OCI-LY7 (cell line): ENCODE data around the gene ACTR2. TPM values are rescaled to one million over a fixed set of nuclear protein-coding genes. Genes with fewer than 3 reads are reported as not detected.

Experiments
- BruUV-seq: library from RNA; stranded (reverse); fragments of 400-500 nt; replicated peaks from 2 replicates; lab custom pipeline; 2021; lab: Mats Ljungman, UMichigan
- CTCF ChIA-PET: fragments of 300-600 bp; sonication (Branson Sonifier 250); formaldehyde crosslinking; loops from one replicate; lab custom pipeline; 2022; ENCODE audit warnings: antibody characterized with exemption; ENCODE audit not compliant: unreplicated experiment; lab: Charles Lee
- POLR2A ChIA-PET: fragments of 300-600 bp; sonication (Branson Sonifier 250); formaldehyde crosslinking; loops from one replicate; lab custom pipeline; 2022; ENCODE audit warnings: antibody characterized with exemption; lab: Charles Lee
- DNase-seq: peaks from one replicate; pipeline ENCODE4 v3.0.0-alpha.2; 2015; ENCODE audit warnings: low spot score
- H2AFZ ChIP-seq: fragments of 200-600 bp; sonication (generic), shearing (Covaris generic); 2 replicates; pipeline ENCODE4 v1.6.1; 2014; ENCODE audit warnings: mild to moderate bottlenecking, antibody characterized with exemption, low read length, moderate library complexity
- H3K27ac ChIP-seq: fragments of 200-600 bp; sonication (generic); 2 replicates; pipeline ENCODE4 v1.5.1; 2014; ENCODE audit warnings: mixed run types, low read depth, mild to moderate bottlenecking, moderate library complexity, low read length, inconsistent platforms; ENCODE audit not compliant: poor library complexity, severe bottlenecking
- H3K36me3 ChIP-seq: fragments of 200-600 bp; sonication (generic); 2 replicates; pipeline ENCODE4 v1.6.1; 2014; ENCODE audit warnings: mild to moderate bottlenecking, antibody characterized with exemption, low read length, moderate library complexity, mixed read lengths; ENCODE audit not compliant: insufficient read depth
- H3K4me1 ChIP-seq: fragments of 200-600 bp; sonication (generic); 2 replicates; pipeline ENCODE4 v1.5.1; 2014; ENCODE audit warnings: mild to moderate bottlenecking, low read length; ENCODE audit not compliant: insufficient read depth, poor library complexity, severe bottlenecking
- H3K4me2 ChIP-seq: fragments of 200-600 bp; sonication (generic); 2 replicates; pipeline ENCODE4 v1.6.1; 2014; ENCODE audit warnings: mild to moderate bottlenecking, low read length
- H3K4me3 ChIP-seq: fragments of 200-600 bp; sonication (generic); 2 replicates; pipeline ENCODE4 v1.5.1; 2014; ENCODE audit warnings: mild to moderate bottlenecking, low read depth, low read length; ENCODE audit not compliant: poor library complexity, severe bottlenecking
- H3K79me2 ChIP-seq: fragments of 200-600 bp; sonication (generic); 2 replicates; pipeline ENCODE4 v1.6.1; 2016; ENCODE audit warnings: low read depth, mild to moderate bottlenecking, low read length, moderate library complexity, mixed read lengths; ENCODE audit not compliant: insufficient read depth
- H3K9me2 ChIP-seq: fragments of 200-600 bp; sonication (generic); 2 replicates; pipeline ENCODE4 v1.6.1; 2016; ENCODE audit warnings: mild to moderate bottlenecking, low read length, mixed read lengths; ENCODE audit not compliant: insufficient read depth
- H3K9me3 ChIP-seq: fragments of 200-600 bp; sonication (generic); 2 replicates; pipeline ENCODE4 v1.6.1; 2014; ENCODE audit warnings: mild to moderate bottlenecking, mixed run types, low read length, mixed read lengths
- H4K20me1 ChIP-seq: fragments of 200-600 bp; sonication (generic); 2 replicates; pipeline ENCODE4 v1.6.1; 2014; ENCODE audit warnings: mild to moderate bottlenecking, antibody characterized with exemption, low read length, moderate library complexity, mixed read lengths; ENCODE audit not compliant: insufficient read depth
- CTCF ChIP-seq: fragments of 200-600 bp; sonication (generic); conservative IDR thresholded peaks from 2 replicates; pipeline ENCODE4 v1.5.1; 2014; ENCODE audit warnings: mild to moderate bottlenecking, antibody characterized with exemption, low read length, moderate library complexity, mixed read lengths
- EZH2phosphoT487 ChIP-seq: fragments of 200-600 bp; sonication (generic); IDR thresholded peaks from 2 replicates; pipeline ENCODE4 v1.6.1; 2018; ENCODE audit warnings: low read depth, borderline replicate concordance, mild to moderate bottlenecking, mixed run types, antibody characterized with exemption, low read length, moderate library complexity, mixed read lengths
- intact Hi-C: fragments of 100-400 bp; cut with micrococcal nuclease; formaldehyde crosslinking; loops from one replicate; pipeline ENCODE4 v1.10.0; 2022; ENCODE audit not compliant: unreplicated experiment
- total RNA-seq, 2 experiments: library from RNA; depleted of rRNA in 1 of 2; stranded (reverse); fragments of >200 nt in 1 of 2; shearing (Covaris generic) in 1 of 2; gene quantifications; 2 replicates each; pipeline ENCODE4 v1.2.3, GENCODE V29; 2014 to 2022

The ACTR2 gene
- total RNA-seq, 2 experiments from 2014 or later = 69.0 to 412 TPM

- no peak overlapping the region for H3K27ac ChIP-seq
- POLR2A ChIA-PET = interaction anchor here (0.7 to 2.1 kb wide), 3 partner anchors 11 to 114 kb away, joined by 3 to 5 read pairs (median 5); no protein-coding TSS in a partner anchor
- BruUV-seq = no TSS peak
- H3K9me3 ChIP-seq = no peaks in the 10 kb centered on the region
- H2AFZ ChIP-seq = no peak overlapping the region
- H3K4me2 ChIP-seq = no peak overlapping the region
- TF ChIP-seq CTCF (no peak), EZH2phosphoT487 (no peak)
- H3K79me2 ChIP-seq = 0 out of 2 replicates have a peak, but pooled peaks cover 5% of the 10 kb centered on the region
- intact Hi-C loops = no loop called here
- H4K20me1 ChIP-seq = no peaks in the 10 kb centered on the region
- CTCF ChIA-PET = no interaction called here
- H3K9me2 ChIP-seq = no peaks in the 10 kb centered on the region
- H3K4me3 ChIP-seq = no peak overlapping the region
- DNase-seq = no peak
- H3K4me1 ChIP-seq = peaks cover 9% of the 10 kb centered on the region
- H3K36me3 ChIP-seq = peaks cover 91% of the 10 kb centered on the region
These were observed 41.3 kb downstream of the ACTR2 start for GRCh38 chr2:65268957-65269356.

DNA sequence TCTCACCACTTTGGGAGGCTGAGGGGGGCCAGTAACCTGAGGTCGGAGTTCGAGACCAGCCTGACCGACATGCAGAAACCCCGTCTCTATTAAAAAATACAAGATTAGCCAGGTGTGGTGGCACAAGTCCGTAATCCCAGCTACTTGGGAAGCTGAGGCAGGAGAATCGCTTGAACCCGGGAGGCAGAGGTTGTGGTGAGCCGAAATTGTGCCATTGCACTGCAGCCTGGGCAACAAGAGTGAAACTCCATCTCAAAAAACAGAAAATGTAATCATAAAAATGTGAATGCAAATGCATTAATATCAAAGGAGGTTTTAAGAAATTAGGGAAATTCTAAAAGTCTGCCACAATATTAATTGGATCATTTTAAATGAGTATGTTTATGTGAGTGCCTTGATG lies 45.7 kb downstream of the ACTR2 start:
- CTCF ChIA-PET = no interaction called here
- H3K4me3 ChIP-seq = no peak overlapping the region
- H4K20me1 ChIP-seq = no peaks in the 10 kb centered on the region
- peaks cover 3% of the 10 kb centered on the region for H3K4me1 ChIP-seq
- POLR2A ChIA-PET = no interaction called here
- no peak for DNase-seq
- peaks cover 60% of the 10 kb centered on the region for H3K36me3 ChIP-seq
- intact Hi-C loops = no loop called here
- no peak for TF ChIP-seq CTCF
- TF ChIP-seq EZH2phosphoT487 = no peak
- no peak overlapping the region for H3K27ac ChIP-seq
- BruUV-seq = no TSS peak
- no peaks in the 10 kb centered on the region for H3K79me2 ChIP-seq
- no peak overlapping the region for H2AFZ ChIP-seq
- H3K9me3 ChIP-seq = no peaks in the 10 kb centered on the region
- H3K4me2 ChIP-seq = no peak overlapping the region
- no peaks in the 10 kb centered on the region for H3K9me2 ChIP-seq

DNA sequence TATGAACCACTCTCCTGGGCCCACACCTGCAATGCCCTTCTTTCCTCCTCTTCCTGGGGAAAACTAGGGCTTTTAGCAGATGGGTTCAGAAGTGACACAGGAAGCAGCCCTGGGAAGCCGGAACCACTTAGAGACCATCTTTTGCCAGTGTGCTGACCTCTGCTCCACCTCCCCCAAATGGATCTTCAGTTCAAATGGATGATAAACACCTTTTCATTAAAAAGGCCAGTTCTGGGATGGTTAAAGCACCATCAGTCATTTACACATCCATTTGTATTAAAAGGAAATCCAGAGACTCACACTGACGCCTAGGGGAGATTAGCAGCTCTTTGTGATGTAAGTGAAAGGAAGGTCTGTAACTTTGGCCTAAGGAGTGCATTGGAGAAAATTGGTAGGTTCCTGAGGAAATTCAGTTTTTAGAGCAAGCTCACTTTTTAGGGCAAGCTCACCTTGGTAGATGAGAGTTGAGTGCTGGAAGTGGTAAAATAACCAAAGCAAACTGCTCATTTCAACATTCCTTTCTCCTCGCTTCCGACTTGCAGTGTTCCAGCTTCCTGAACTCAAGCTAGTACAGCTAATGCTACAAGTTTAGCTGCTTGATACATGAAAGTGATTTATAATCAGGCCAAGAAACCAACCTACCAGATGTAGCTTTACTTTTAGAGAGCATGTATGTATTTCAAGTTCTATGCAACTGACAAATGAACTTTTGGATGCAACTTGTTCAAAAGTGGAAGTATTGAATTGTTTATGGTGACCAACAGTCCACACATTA lies 47.7 kb downstream of the ACTR2 start:
- Histone ChIP-seq H3K4me3 (no peak overlapping the region), H3K79me2 (no peaks in the 10 kb centered on the region), H3K27ac (no peak overlapping the region), H3K9me3 (no peaks in the 10 kb centered on the region), H3K4me2 (no peak overlapping the region), H3K4me1 (peaks cover 9% of the 10 kb centered on the region), H3K9me2 (no peaks in the 10 kb centered on the region), H2AFZ (no peak overlapping the region), H3K36me3 (peaks cover 40% of the 10 kb centered on the region), H4K20me1 (no peaks in the 10 kb centered on the region)
- intact Hi-C loops = loop anchor here (5.0 kb wide), 2 partner anchors 277 to 297 kb away; no protein-coding TSS in a partner anchor
- no peak for DNase-seq
- no TSS peak for BruUV-seq
- ChIA-PET POLR2A (interaction anchor here (1.0 to 1.7 kb wide), 4 partner anchors 11 to 92 kb away, joined by 3 to 4 read pairs (median 3); no protein-coding TSS in a partner anchor), CTCF (no interaction called here)
- no peak for TF ChIP-seq CTCF
- TF ChIP-seq EZH2phosphoT487 = no peak
